Measurements from ENCODE around the gene KCNAB1.

Gene KCNAB1

DNA sequence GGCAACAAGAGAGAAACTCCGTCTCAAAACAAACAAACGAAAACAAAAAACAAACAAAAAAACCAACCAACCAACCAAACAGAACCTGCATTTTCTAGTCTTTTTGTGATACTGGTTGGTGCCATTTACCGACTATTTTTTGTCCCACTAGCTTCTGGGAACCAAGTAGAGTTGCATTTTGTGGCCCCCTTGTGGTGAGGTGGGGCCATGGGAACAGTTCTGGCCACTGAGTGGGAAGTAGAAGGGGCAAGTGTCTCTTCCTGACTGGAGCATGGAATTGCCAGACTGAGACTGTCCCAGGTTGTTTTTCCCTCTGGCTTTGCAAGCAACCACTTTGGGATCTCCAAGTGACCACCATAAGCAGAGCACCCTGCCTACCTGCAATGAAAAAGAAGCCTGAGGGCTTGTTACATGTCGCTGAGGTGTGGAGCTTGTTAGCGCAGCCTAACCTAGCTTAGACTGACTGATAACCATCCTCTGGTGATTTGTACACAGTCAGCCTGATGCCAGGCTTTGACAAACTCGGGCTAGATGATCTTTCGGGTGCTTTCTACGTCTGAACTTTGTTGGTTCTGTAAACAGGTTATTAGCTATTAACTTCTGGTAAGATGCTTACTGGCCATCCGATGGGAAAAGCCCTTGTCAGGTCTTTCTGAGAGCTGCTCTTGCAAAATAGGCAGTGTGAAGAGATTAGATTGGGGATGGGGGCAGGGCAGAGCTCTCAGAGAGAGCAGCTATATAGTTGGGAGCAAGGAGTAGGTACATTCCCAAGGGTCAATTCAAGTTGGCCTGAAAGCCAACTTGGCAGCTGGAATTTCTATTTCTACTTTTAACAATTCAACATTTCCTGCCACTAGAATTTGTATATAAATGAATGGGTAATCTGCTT lies 262.3 kb downstream of the KCNAB1 start:
- Histone ChIP-seq H3K9ac (ENCODE audit: low read length in 5 of 5) (no peak overlapping the region), H3K27ac (ENCODE audit: low read depth, low read length) (no peak overlapping the region), H3K4me1 (ENCODE audit: control insufficient read depth in 5 of 5, insufficient read depth in 5 of 5, low read length in 5 of 5) (peaks cover 0 to 3% (median 0%) of the 10 kb centered on the region in 5 donors), H3K9me3 (ENCODE audit: control insufficient read depth in 5 of 5, low read length in 5 of 5) (no peaks in the 10 kb centered on the region), H3K36me3 (ENCODE audit: control insufficient read depth in 5 of 5, insufficient read depth in 5 of 5, low read length in 5 of 5) (no peaks in the 10 kb centered on the region), H3K4me3 (ENCODE audit: low read depth in 1 of 5, low read length in 5 of 5) (no peak overlapping the region), H3K27me3 (ENCODE audit: control insufficient read depth in 5 of 5, insufficient read depth in 4 of 5, low read length in 5 of 5) (no peaks in the 10 kb centered on the region)

DNA sequence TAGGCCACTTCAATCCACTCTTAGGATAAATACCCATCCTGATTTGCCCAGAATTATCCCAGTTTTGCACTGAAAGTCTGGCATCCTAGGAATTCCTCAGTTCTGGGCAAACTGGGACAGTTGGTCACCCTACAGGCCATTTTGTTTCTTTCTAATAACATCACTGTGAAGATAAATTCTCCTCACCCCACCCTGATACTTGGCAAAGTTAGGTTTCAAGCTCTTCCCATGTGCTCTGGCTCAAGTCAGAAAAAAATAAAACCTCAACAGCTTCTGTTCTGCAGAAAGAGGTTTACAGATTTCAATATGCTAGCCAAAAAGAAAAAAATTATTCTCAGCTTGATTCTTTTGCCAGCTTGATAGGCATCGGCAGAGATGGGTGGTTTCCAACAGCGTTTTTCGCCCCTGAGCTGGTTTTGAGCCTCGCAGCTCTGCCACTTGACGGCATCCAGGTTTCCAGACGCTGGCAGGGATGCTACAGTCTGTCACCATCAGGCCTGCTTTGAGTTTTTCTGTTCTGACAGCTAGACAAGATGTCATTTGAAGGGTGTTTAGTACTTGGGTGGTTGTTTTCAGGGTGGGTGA lies 263.2 kb downstream of the KCNAB1 start:
- Histone ChIP-seq H3K4me3 (ENCODE audit: low read depth in 1 of 5, low read length in 5 of 5) (no peak overlapping the region), H3K9me3 (ENCODE audit: control insufficient read depth in 5 of 5, low read length in 5 of 5) (no peaks in the 10 kb centered on the region), H3K9ac (ENCODE audit: low read length in 5 of 5) (no peak overlapping the region), H3K4me1 (ENCODE audit: control insufficient read depth in 5 of 5, insufficient read depth in 5 of 5, low read length in 5 of 5) (peaks cover 0 to 3% (median 0%) of the 10 kb centered on the region in 5 donors), H3K27ac (ENCODE audit: low read depth, low read length) (no peak overlapping the region), H3K36me3 (ENCODE audit: control insufficient read depth in 5 of 5, insufficient read depth in 5 of 5, low read length in 5 of 5) (no peaks in the 10 kb centered on the region), H3K27me3 (ENCODE audit: control insufficient read depth in 5 of 5, insufficient read depth in 4 of 5, low read length in 5 of 5) (no peaks in the 10 kb centered on the region)

- H3K9me3 ChIP-seq (ENCODE audit: control insufficient read depth in 5 of 5, low read length in 5 of 5), result no peaks in the 10 kb centered on the region
- no peak overlapping the region for H3K4me3 ChIP-seq (ENCODE audit: low read depth in 1 of 5, low read length in 5 of 5)
- H3K4me1 ChIP-seq (ENCODE audit: control insufficient read depth in 5 of 5, insufficient read depth in 5 of 5, low read length in 5 of 5), result peaks cover 0 to 7% (median 0%) of the 10 kb centered on the region in 5 donors
- no peaks in the 10 kb centered on the region for H3K36me3 ChIP-seq (ENCODE audit: control insufficient read depth in 5 of 5, insufficient read depth in 5 of 5, low read length in 5 of 5)
- no peaks in the 10 kb centered on the region for H3K27me3 ChIP-seq (ENCODE audit: control insufficient read depth in 5 of 5, insufficient read depth in 4 of 5, low read length in 5 of 5)
- no peak overlapping the region for H3K9ac ChIP-seq (ENCODE audit: low read length in 5 of 5)
- H3K27ac ChIP-seq (ENCODE audit: low read depth, low read length), result no peak overlapping the region
Observed at GRCh38 chr3:156388497-156389448, 268.4 kb downstream of the KCNAB1 start.

DNA sequence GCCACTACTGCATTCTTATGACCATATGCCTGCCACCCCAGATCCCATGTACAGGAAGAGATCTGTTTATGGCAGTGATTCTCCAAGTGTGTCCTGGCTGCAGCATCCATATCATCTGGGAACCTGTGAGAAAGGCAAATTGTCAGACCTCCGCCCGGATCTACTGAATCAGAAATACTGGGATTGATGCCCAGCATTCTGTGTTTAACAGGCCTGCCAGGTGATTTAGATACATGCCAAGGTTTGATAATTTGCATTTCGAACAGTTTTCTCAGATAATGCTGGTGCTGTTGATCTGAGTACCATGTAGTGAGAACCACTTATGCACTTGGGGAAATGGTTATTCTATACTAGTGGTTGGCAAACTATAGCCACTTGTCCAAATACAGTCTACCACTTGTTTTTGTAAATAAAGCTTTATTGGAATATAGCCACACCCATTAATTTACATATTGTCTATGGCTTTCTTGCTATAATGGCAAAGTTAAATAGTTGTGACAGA lies 269.1 kb downstream of the KCNAB1 start:
- no peak overlapping the region for H3K9ac ChIP-seq (ENCODE audit: low read length in 5 of 5)
- H3K27ac ChIP-seq (ENCODE audit: low read depth, low read length), result no peak overlapping the region

DNA sequence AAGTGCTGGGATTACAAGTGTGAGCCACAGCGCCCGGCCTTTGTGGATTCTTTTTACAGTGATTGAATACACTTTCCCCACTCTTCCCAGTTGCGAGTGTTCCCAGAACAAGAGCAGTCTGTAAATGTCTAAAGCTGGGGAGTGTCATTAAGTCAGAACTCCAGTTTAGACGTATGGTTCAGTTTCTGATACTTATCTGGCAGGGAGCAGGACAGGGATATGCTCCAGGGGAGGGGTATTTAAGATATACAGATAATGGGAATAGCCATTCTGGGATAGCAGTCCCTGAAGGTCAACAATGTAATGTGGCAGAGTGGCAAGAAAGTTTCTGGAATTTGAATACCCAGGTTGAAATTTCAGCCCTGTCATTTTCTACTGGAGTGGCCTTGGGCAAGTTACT lies 270.5 kb downstream of the KCNAB1 start:
- H3K27me3 ChIP-seq (ENCODE audit: control insufficient read depth in 5 of 5, insufficient read depth in 4 of 5, low read length in 5 of 5), result no peaks in the 10 kb centered on the region
- no peak overlapping the region for H3K9ac ChIP-seq (ENCODE audit: low read length in 5 of 5)
- H3K4me1 ChIP-seq (ENCODE audit: control insufficient read depth in 5 of 5, insufficient read depth in 5 of 5, low read length in 5 of 5), result peaks cover 0 to 7% (median 0%) of the 10 kb centered on the region in 5 donors
- H3K9me3 ChIP-seq (ENCODE audit: control insufficient read depth in 5 of 5, low read length in 5 of 5), result no peaks in the 10 kb centered on the region
- no peak overlapping the region for H3K27ac ChIP-seq (ENCODE audit: low read depth, low read length)
- H3K36me3 ChIP-seq (ENCODE audit: control insufficient read depth in 5 of 5, insufficient read depth in 5 of 5, low read length in 5 of 5), result no peaks in the 10 kb centered on the region
- H3K4me3 ChIP-seq (ENCODE audit: low read depth in 1 of 5, low read length in 5 of 5), result no peak overlapping the region

More for the DNA sequence above, 269.1 kb downstream of the KCNAB1 start:
- no peaks in the 10 kb centered on the region for H3K36me3 ChIP-seq (ENCODE audit: control insufficient read depth in 5 of 5, insufficient read depth in 5 of 5, low read length in 5 of 5)
- H3K4me1 ChIP-seq (ENCODE audit: control insufficient read depth in 5 of 5, insufficient read depth in 5 of 5, low read length in 5 of 5), result peaks cover 0 to 7% (median 0%) of the 10 kb centered on the region in 5 donors
- H3K9me3 ChIP-seq (ENCODE audit: control insufficient read depth in 5 of 5, low read length in 5 of 5), result no peaks in the 10 kb centered on the region
- H3K27me3 ChIP-seq (ENCODE audit: control insufficient read depth in 5 of 5, insufficient read depth in 4 of 5, low read length in 5 of 5), result no peaks in the 10 kb centered on the region
- H3K4me3 ChIP-seq (ENCODE audit: low read depth in 1 of 5, low read length in 5 of 5), result no peak overlapping the region

DNA sequence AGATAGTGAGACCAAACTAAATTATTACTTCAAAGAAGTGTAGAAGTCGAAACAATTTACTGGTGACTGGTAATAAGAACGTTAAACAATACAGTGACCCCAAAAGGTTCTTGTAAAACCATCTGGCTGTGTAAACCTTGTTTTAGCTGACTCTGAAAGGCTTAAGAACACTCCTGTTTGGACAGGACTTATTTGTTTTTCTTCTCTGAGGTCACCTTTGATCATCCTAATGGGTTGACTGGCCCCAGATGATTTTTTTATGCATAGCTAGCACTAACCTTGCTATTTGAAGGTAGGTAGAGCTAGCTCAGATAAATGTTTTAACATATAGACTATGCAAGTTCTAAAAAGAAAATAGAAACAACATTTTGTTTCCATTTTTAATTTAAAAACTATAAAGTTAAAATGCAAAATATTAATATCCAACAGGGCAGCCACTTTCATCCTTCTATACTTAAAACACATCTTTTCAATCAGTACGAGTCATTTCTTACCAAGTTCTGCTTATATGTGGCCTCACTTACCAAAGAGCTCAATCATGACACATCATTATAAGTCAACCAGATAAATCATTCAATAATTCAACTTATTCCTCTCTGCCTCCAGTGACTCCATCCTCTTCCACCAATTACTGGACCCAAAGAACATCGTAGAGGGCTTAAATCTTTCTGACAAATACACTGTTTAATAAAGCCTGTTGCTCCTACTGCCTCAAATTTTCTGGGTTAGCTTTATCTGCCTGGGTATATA lies 275.8 kb downstream of the KCNAB1 start:
- no peaks in the 10 kb centered on the region for H3K27me3 ChIP-seq (ENCODE audit: control insufficient read depth in 5 of 5, insufficient read depth in 4 of 5, low read length in 5 of 5)
- H3K4me3 ChIP-seq (ENCODE audit: low read depth in 1 of 5, low read length in 5 of 5), result no peak overlapping the region
- no peaks in the 10 kb centered on the region for H3K36me3 ChIP-seq (ENCODE audit: control insufficient read depth in 5 of 5, insufficient read depth in 5 of 5, low read length in 5 of 5)
- H3K4me1 ChIP-seq (ENCODE audit: control insufficient read depth in 5 of 5, insufficient read depth in 5 of 5, low read length in 5 of 5), result no peaks in the 10 kb centered on the region
- no peaks in the 10 kb centered on the region for H3K9me3 ChIP-seq (ENCODE audit: control insufficient read depth in 5 of 5, low read length in 5 of 5)
- no peak overlapping the region for H3K27ac ChIP-seq (ENCODE audit: low read depth, low read length)
- no peak overlapping the region for H3K9ac ChIP-seq (ENCODE audit: low read length in 5 of 5)

GRCh38 chr3:156396851-156397250 lies 276.5 kb downstream of the KCNAB1 start:
- H3K4me3 ChIP-seq (ENCODE audit: low read depth in 1 of 5, low read length in 5 of 5), result no peak overlapping the region
- H3K36me3 ChIP-seq (ENCODE audit: control insufficient read depth in 5 of 5, insufficient read depth in 5 of 5, low read length in 5 of 5), result no peaks in the 10 kb centered on the region
- no peaks in the 10 kb centered on the region for H3K27me3 ChIP-seq (ENCODE audit: control insufficient read depth in 5 of 5, insufficient read depth in 4 of 5, low read length in 5 of 5)

GRCh38 chr3:156397534-156397933 lies 277.2 kb downstream of the KCNAB1 start:
- no peak overlapping the region for H3K27ac ChIP-seq (ENCODE audit: low read depth, low read length)
- no peak overlapping the region for H3K4me3 ChIP-seq (ENCODE audit: low read depth in 1 of 5, low read length in 5 of 5)
- H3K4me1 ChIP-seq (ENCODE audit: control insufficient read depth in 5 of 5, insufficient read depth in 5 of 5, low read length in 5 of 5), result peaks cover 0 to 5% (median 0%) of the 10 kb centered on the region in 5 donors
- H3K27me3 ChIP-seq (ENCODE audit: control insufficient read depth in 5 of 5, insufficient read depth in 4 of 5, low read length in 5 of 5), result no peaks in the 10 kb centered on the region
- H3K36me3 ChIP-seq (ENCODE audit: control insufficient read depth in 5 of 5, insufficient read depth in 5 of 5, low read length in 5 of 5), result no peaks in the 10 kb centered on the region
- no peaks in the 10 kb centered on the region for H3K9me3 ChIP-seq (ENCODE audit: control insufficient read depth in 5 of 5, low read length in 5 of 5)
- H3K9ac ChIP-seq (ENCODE audit: low read length in 5 of 5), result no peak overlapping the region

More at GRCh38 chr3:156396851-156397250, 276.5 kb downstream of the KCNAB1 start:
- no peak overlapping the region for H3K9ac ChIP-seq (ENCODE audit: low read length in 5 of 5)
- peaks cover 0 to 5% (median 0%) of the 10 kb centered on the region in 5 donors for H3K4me1 ChIP-seq (ENCODE audit: control insufficient read depth in 5 of 5, insufficient read depth in 5 of 5, low read length in 5 of 5)
- no peaks in the 10 kb centered on the region for H3K9me3 ChIP-seq (ENCODE audit: control insufficient read depth in 5 of 5, low read length in 5 of 5)
- no peak overlapping the region for H3K27ac ChIP-seq (ENCODE audit: low read depth, low read length)

- peaks cover 0 to 5% (median 0%) of the 10 kb centered on the region in 5 donors for H3K4me1 ChIP-seq (ENCODE audit: control insufficient read depth in 5 of 5, insufficient read depth in 5 of 5, low read length in 5 of 5)
Observed at GRCh38 chr3:156400062-156400461, 279.7 kb downstream of the KCNAB1 start.

More at GRCh38 chr3:156400062-156400461, 279.7 kb downstream of the KCNAB1 start:
- Histone ChIP-seq H3K4me3 (ENCODE audit: low read depth in 1 of 5, low read length in 5 of 5) (no peak overlapping the region), H3K9ac (ENCODE audit: low read length in 5 of 5) (no peak overlapping the region), H3K27ac (ENCODE audit: low read depth, low read length) (no peak overlapping the region), H3K27me3 (ENCODE audit: control insufficient read depth in 5 of 5, insufficient read depth in 4 of 5, low read length in 5 of 5) (no peaks in the 10 kb centered on the region), H3K36me3 (ENCODE audit: control insufficient read depth in 5 of 5, insufficient read depth in 5 of 5, low read length in 5 of 5) (no peaks in the 10 kb centered on the region), H3K9me3 (ENCODE audit: control insufficient read depth in 5 of 5, low read length in 5 of 5) (no peaks in the 10 kb centered on the region)
